Epidermal melanocyte (primary cell): Measurements from ENCODE around the gene TTLL8.
"Not testable (repeated sequence)": the region's sequence is repeated elsewhere in the genome, so short reads cannot be mapped to it uniquely, and the experiment has no call there.

Source experiments
- DNase-seq: peaks from one replicate; pipeline ENCODE4 v3.0.0; 2011; ENCODE audit warnings: low spot score; ENCODE audit not compliant: insufficient read length

The TTLL8 gene

DNA sequence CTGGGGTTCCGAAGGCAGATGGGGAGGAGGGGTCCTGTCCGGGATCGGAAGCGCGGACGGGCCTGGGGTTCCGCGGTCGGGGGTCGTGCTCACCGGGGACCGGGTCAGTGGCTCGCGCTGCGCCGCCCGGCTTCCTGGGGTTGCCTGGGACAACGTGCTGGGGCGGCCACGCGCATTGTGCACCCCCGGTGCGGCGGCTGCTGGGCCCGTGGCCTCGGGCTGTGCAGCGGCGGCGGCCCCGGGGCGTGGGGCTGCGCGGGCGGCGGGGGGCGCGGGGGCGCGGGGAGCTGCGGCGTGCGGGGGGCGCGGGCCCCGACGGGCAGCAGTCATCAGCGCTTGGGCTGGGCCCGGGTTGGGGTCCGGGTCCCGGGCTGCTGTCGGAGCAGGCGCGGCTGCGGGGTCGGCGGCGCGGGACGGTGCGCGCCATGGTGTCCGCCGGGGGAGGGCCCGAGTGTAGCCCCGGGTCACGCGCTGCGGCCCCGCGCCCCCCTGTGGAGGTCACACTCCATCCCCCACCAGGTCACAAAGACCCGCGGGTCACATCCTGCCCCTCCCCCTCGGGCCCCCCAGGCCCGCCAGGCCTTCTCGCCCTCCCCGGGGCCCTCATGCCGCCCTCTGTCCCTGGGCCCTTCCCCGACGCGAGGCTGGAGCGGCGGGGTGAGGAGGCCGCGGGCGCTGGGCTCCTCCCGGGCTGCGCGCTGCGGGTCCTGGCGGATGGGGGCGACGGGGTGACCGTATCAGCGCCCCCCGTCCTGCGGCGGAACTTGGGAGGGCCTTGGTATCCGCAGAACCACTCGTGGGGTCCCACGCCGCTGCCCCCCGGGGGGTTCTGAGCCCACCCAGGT, at the start of gene TTLL8:
Gene TTLL8 (minus strand): TSS at position 238 of the 845 bp plus-strand sequence.
- DNase-seq, result no peak

DNA sequence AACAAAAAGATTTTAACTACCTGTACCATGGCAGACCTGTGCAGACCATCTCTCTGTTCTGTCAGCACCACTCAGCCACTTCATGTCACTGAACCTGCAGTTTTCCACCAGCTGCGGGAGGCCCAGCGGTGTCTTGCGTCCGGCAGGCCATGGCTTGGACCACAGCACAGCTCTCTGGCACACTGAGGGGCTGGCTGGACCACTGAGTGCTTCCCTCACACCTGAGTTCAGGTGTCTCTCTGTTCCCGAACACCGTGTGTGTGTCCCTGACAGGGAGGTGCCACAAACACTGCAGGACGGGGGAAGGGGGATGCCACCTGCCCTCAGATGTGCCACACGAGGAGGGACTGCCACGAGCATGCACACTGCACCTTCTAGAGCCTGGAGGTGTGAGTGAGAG, 49.4 kb upstream of the TTLL8 start:
- no peak for DNase-seq

DNA sequence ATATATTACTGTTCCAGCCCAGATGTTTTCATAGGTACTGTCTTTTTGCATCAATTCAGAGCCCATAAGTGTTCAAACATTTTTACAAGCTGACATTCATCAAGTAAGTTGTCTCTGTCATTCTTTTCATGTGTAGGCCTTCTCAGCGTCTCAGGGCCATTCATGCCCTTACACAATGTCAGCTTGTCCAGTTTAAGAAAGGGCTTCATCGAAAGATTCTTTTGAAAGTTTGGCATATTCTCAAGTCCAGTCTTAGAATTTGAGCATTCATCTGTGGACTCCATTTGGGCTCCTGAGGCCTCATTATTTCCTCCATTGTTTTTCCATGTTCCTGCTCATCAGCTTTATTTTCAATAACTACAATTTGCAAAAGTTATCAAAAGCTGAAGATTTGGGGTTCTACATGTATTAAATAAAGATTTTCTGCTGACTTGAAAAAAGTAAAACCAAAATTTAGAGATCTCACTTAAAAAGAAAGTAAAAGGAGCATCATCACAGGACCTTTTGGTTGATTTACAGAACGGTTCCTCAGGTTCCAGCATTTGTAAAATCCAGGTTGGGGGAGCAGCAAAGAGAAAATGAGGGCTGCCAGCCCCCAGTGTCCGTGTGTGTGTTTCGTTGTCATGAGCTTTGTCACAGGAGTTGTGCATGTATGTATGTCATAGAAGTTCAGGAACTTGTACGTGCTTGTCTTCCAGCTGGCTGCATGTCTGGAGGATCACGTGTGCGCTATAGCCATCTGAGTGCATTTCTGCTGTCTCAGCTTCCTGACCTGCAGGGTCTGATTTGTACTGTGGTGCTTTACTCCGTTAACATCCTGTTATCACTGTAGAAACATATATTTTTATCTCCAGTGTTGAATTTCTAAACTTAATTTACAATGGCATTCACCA, 47.4 kb upstream of the TTLL8 start:
- no peak for DNase-seq

DNA sequence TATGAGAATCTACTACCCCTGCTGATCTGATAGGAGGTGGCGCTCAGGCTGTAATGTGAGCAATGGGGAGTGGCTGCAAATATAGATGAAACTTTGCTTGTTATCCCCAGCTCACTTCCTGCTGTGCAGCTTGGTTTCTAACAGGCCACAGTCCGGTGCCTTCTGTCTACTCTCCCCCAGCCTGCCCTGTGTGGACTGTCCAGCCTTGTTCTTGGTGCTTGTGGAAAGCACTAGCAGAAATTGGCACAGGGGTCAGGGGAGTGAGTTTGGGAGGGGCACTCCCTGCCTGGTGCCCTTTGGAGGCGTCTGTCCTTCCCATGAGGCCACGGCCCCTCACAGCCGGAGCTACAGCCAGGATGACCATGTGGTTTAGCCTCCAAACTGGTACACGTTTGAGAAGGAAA, 46.0 kb upstream of the TTLL8 start:
- no peak for DNase-seq

DNA sequence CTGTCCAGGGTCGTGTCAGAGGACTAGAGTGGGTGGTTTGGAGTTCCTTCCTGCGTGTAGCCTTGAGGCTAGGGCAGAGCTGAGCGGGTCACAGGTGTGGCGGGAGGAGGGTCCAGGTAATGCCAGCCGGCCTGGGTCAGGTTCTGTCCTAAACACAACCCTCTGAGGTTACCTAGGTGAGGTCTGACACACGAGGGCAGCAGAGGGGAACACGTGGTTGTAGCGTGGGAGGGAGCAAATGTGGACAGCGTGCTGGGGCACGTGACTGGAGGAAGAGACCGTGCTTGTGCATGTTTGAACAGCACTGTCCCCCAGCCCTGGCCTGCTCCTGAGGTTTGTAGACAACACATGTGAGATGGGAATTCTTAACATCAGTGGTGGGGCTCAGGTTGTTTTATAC, 44.8 kb upstream of the TTLL8 start:
- no peak for DNase-seq

DNA sequence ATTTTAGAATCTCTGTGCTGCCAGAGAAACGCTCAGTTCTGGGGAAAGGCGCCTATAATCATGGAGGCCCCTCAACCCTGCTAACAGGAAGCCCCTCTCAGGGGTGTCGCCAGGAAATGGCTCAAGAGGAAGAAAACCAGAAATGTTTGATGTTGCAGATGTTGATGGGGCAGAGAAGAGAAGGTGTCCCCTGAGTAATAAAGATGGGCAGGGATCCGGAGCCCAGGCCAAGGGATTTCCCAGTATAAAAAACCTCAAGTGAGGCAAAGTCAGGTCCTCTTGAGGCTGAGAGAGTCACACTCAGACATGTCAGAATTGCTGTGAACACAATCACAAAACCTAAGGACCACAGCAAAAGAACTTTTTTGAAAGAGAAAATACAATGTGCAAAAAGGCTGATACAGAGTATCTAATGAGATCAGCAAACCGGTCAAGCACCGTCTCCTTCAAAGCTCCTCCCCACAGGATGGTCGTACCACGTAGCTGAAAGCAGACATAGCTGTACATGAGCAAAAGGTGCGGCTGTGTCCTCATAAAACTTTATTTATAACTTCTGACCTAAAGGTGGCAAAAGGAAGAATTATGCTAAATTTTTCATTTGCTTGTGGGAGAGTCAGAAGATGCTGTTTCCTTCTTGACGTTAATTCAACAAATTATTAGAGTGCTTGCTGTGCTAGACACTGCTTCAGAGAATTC, 43.9 kb upstream of the TTLL8 start:
- no peak for DNase-seq

- DNase-seq, result no peak
Measured at GRCh38 chr22:50098052-50098451, 40.0 kb upstream of the TTLL8 start.

DNA sequence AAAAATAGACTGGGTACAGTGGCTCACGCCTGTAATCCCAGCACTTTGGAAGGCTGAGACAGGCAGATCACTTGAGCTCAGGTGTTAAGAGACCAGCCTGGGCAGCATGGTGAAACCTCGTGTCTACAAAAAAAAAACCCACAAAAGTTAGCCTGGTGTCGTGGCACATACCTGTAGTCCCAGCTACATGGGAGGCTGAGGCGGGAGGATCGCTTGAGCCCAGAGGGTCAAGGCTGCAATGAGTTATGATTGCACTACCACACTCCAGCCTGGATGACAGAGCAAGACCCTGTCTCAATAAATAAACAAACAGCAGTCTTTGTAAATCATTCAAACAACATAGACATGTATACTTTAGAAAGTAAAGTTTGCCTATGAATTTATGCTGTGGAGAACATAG, 34.2 kb upstream of the TTLL8 start:
- DNase-seq, result no peak

DNA sequence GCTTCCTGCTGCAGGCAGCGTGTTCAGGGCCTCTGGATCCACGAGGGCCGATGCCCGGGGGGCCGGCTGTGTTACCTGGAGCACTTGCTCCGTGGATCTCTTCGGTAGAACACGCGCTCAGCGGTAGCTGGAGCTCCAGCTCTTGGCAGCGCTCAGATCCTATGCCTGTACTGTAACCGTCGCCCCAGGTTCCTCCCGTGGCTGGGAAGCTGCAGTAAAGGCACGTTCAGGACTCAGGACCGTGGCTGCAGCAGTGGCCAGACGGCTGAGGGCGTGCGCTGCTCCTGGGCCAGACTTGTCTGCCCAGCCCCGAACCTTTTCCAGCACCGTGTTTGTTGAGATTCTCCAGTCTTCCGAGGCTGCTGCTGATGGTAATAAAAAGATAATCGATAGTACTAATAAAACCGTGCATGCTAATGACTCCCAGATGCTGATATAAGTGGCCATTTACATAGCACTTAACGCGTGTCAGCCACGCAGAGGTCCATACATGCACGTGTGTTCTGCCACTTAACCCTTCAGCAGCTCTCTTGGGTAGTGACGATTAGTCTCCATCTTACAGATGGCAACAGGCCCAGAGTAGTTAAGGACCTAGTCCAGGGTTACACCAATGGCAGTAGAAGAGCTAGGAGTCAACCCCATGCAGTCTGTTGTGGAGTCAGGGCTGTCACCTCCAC, 33.1 kb upstream of the TTLL8 start:
- no peak for DNase-seq

- no peak for DNase-seq
Measured at GRCh38 chr22:50090412-50090714, 32.3 kb upstream of the TTLL8 start.

DNA sequence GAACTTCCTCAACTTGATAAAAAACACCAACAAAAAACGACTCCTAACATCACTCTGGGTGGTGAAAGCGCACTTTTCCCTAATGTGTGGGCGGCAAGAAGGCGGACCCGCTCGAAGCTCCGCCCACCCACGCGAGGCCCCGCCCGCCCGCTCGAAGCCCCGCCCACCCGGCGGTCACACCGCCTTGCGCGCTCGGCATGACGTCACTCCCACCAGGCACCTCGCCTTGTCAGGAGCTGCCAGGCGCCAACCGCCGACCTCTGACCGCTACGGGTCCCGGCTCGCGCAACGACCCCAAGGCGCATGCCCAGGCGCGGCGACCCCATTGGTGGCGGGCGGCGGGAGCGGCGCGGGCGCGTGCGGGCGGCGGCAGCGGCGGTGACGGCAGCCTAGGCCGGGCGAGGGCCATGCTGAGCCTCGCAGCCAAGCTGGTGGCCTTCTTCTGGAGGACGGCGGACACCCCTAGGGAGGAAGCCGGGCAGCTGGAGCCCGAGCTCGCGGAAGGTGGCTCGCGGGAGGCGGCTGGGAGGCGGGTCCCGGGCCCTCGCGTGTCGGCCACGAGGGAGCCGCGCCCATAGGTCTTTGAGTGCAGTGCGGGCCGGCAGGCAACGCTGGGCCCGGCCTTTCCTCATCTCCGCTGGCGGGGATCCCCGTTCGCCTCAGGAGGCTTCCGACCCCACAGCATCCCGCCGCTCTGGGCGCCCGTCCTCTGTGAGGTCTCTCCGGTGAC, 31.7 kb upstream of the TTLL8 start, which contains the start of gene MOV10L1:
Gene MOV10L1 (plus strand): TSS at position 325 of the 730 bp plus-strand sequence. CDS start 83 bp downstream, at position 408.
- DNase-seq, result no peak

DNA sequence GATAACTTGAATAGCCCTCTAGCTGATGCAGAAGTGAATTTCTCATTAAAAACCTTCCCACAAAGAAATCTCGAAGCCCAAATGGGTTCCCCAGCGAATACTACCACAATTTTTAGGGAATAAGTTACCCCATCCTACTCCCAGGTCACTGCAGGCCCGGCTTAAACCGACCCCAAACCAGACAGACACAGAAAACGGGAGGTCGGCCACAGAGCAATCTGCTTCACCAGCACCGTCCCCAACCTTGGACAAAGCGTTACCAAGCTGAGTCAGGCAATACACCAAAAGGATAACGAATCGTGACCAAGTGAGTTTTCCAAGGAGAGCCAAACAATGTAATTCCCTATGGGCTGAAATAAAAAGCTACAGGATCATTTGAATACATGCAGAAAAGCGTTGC, 31.1 kb upstream of the TTLL8 start:
- no peak for DNase-seq

GRCh38 chr22:50088096-50088495, 30.0 kb upstream of the TTLL8 start:
- DNase-seq, result no peak

DNA sequence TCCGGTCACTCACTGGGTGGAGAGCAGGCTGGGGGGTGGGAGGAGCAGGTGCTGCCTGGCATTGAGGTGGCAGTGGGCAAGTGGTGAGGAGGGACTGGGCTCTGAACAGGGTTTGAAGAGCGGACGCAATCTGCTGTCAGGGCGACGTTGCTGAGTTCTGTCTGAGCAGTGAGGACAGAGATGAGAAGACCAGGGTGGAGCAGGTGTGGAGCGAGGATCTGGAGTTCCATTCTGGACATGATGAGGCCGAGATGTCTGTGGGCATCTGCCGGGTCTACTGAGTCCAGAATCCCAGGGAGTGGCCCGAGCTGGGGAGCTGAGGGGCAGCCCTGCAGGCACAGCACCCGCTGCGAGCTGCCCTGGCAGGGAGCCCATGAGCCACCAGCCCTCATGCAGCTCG, 29.5 kb upstream of the TTLL8 start:
- no peak for DNase-seq

- DNase-seq, result not testable (repeated sequence)
Measured at GRCh38 chr22:50086975-50087374, 28.9 kb upstream of the TTLL8 start.

GRCh38 chr22:50086526-50086925, 28.4 kb upstream of the TTLL8 start:
- no peak for DNase-seq

- DNase-seq, result no peak
Measured at GRCh38 chr22:50085211-50085972, 27.3 kb upstream of the TTLL8 start, which contains the start of gene MLC1. TSS of gene MLC1 (minus strand) at chr22:50085426. CDS start at chr22:50084902, 524 bp downstream.

GRCh38 chr22:50084614-50085021, 26.5 kb upstream of the TTLL8 start:
- no peak for DNase-seq

GRCh38 chr22:50084080-50084477, 26.0 kb upstream of the TTLL8 start:
- no peak for DNase-seq
